Chondrocyte (in vitro differentiated cells): ENCODE data around the gene STK16. TPM values are rescaled to one million over a fixed set of nuclear protein-coding genes. Genes with fewer than 3 reads are reported as not detected.

Experiments used
- DNase-seq: peaks from one replicate; pipeline ENCODE4 v3.0.0; 2021; ENCODE audit warnings: mixed read lengths, low spot score
- H3K27ac Mint-ChIP-seq: one replicate; pipeline ENCODE4 v1.8.0; 2021; ENCODE audit warnings: mild to moderate bottlenecking, moderate library complexity, mixed read lengths; ENCODE audit not compliant: unreplicated experiment
- H3K27me3 Mint-ChIP-seq: 2 replicates; pipeline ENCODE4 v1.8.0; 2021; ENCODE audit warnings: low read depth, mixed read lengths
- H3K36me3 Mint-ChIP-seq: 2 replicates; pipeline ENCODE4 v1.8.0; 2021; ENCODE audit warnings: low read depth, mixed read lengths
- H3K4me1 Mint-ChIP-seq: 2 replicates; pipeline ENCODE4 v1.8.0; 2021; ENCODE audit warnings: low read depth, mild to moderate bottlenecking, mixed read lengths
- H3K4me3 Mint-ChIP-seq: one replicate; pipeline ENCODE4 v1.8.0; 2021; ENCODE audit warnings: mild to moderate bottlenecking, moderate library complexity, mixed read lengths; ENCODE audit not compliant: unreplicated experiment
- H3K9me3 Mint-ChIP-seq: 2 replicates; pipeline ENCODE4 v1.8.0; 2021; ENCODE audit warnings: low read depth, mixed read lengths
- CTCF ChIP-seq: fragments of 200-600 bp; sonication (generic); IDR thresholded peaks from 2 replicates; pipeline ENCODE4 v1.5.0; 2021; ENCODE audit warnings: antibody characterized with exemption, mild to moderate bottlenecking, moderate library complexity
- total RNA-seq: library from RNA; stranded (reverse); gene quantifications from 3 replicates; pipeline ENCODE4 v1.2.1, GENCODE V29; 2021

Gene STK16
- total RNA-seq, 1 donor from 2014 or later = 24.4 TPM

DNA sequence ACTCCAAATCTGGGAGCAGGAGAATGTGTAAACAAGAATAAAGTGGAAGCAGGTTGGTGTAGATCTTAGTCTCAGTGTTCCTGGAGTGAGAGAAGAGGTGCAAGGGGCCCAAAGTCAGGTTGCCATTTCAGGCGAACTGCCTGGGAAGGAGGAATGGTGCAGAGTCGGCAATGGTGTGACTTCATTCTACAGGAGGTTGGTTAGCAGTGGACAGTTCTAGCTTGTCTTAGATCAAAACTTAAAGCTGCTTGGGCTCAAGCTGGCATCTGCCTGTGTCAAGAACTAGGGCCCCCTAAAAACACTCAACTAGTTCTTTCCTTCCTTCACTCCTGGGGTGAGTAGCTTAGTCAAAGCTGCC lies 3.5 kb downstream of the STK16 start:
- Mint-ChIP-seq H3K4me3 (peak overlapping the region; percentile 41), H3K27ac (peak overlapping the region; percentile 98), H3K9me3 (no peaks in the 10 kb centered on the region), H3K27me3 (no peaks in the 10 kb centered on the region), H3K36me3 (no peaks in the 10 kb centered on the region), H3K4me1 (peaks cover 76% of the 10 kb centered on the region)
- TF ChIP-seq CTCF = no peak
- no peak for DNase-seq

GRCh38 chr2:219249203-219249980 lies 4.1 kb downstream of the STK16 start:
- no peak for TF ChIP-seq CTCF
- Mint-ChIP-seq H3K9me3 (no peaks in the 10 kb centered on the region), H3K36me3 (no peaks in the 10 kb centered on the region), H3K27me3 (no peaks in the 10 kb centered on the region), H3K27ac (peak overlapping the region; percentile 98), H3K4me1 (peaks cover 76% of the 10 kb centered on the region), H3K4me3 (peak overlapping the region; percentile 42)
- DNase-seq = no peak

DNA sequence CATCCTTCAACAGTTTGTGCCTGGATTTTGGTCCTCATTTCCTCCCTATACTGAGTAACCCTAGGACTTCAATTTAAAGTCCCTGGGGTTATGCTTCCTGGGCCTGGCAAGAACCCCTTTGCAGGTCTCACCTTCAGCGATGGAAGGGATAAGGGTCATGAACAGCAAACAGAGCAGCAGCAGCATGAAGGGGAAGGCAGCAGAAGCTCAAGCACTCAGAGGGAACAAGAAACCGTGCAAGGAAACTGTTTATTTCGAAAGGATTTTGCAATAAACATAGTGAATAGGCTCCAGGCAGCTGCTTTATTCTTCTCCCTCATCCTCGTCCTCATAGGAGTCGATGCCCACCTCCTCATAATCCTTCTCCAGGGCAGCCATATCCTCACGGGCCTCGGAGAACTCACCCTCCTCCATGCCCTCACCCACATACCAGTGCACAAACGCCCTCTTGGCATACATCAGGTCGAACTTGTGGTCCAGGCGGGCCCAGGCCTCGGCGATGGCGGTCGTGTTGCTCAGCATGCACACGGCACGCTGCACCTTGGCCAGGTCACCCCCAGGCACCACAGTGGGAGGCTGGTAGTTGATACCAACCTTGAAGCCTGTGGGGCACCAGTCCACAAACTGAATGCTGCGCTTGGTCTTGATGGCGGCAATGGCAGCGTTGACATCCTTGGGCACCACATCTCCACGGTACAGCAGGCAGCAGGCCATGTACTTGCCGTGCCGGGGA lies 4.9 kb downstream of the STK16 start:
- TF ChIP-seq CTCF = no peak
- Mint-ChIP-seq H3K4me3 (peak overlapping the region; percentile 42), H3K27ac (peak overlapping the region; percentile 98), H3K27me3 (peaks cover 4% of the 10 kb centered on the region), H3K36me3 (no peaks in the 10 kb centered on the region), H3K9me3 (no peaks in the 10 kb centered on the region), H3K4me1 (peaks cover 75% of the 10 kb centered on the region)
- DNase-seq = no peak

GRCh38 chr2:219251656-219252055 lies 6.4 kb downstream of the STK16 start:
- no peaks in the 10 kb centered on the region for H3K9me3 Mint-ChIP-seq
- H3K4me1 Mint-ChIP-seq = peaks cover 67% of the 10 kb centered on the region
- peaks cover 9% of the 10 kb centered on the region for H3K27me3 Mint-ChIP-seq
- no peak for TF ChIP-seq CTCF
- peak overlapping the region; percentile 86 for H3K27ac Mint-ChIP-seq
- H3K4me3 Mint-ChIP-seq = peak overlapping the region; percentile 26
- H3K36me3 Mint-ChIP-seq = no peaks in the 10 kb centered on the region
- no peak for DNase-seq

DNA sequence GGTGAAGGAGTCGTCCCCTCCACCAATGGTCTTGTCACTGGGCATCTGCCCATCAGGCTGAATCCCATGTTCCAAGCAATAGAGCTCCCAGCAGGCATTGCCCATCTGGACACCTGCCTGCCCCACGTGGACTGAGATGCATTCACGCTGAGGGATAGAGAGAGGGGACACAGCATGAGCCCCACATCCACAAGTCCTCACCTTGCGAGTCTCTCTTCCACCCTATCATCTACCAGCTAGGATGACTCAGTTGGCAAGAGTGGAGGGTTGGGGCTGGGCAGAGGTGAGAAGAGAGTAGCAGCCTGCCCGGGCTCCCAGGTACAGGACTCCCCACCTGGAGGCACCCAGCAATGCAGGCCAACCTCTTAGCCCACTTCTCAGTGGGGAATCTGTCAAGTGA lies 6.8 kb downstream of the STK16 start:
- Mint-ChIP-seq H3K4me1 (peaks cover 64% of the 10 kb centered on the region), H3K9me3 (no peaks in the 10 kb centered on the region), H3K36me3 (no peaks in the 10 kb centered on the region), H3K27me3 (peaks cover 9% of the 10 kb centered on the region), H3K27ac (peak overlapping the region; percentile 86), H3K4me3 (peak overlapping the region; percentile 68)
- TF ChIP-seq CTCF = no peak
- DNase-seq = no peak
